ENCODE measurements around the gene NT5M. TPM values are rescaled to one million over a fixed set of nuclear protein-coding genes. Genes with fewer than 3 reads are reported as not detected.

The NT5M gene
- total RNA-seq, 1 donor from 2014 or later, result 8.2 TPM

- DNase-seq, result no peak
- H3K27me3 Mint-ChIP-seq (ENCODE audit: unreplicated experiment), result no peaks in the 10 kb centered on the region
- H3K9me3 Mint-ChIP-seq (ENCODE audit: unreplicated experiment), result peaks cover 2% of the 10 kb centered on the region
- no peak overlapping the region for H3K27ac Mint-ChIP-seq (ENCODE audit: unreplicated experiment)
- H3K4me1 Mint-ChIP-seq (ENCODE audit: low read depth, unreplicated experiment), result peaks cover 7% of the 10 kb centered on the region
- TF ChIP-seq CTCF (IDR thresholded peaks at IDR 0.05; ENCODE audit: partially characterized antibody, unreplicated experiment), result no peak
- no peaks in the 10 kb centered on the region for H3K36me3 Mint-ChIP-seq (ENCODE audit: unreplicated experiment)
- H3K4me3 Mint-ChIP-seq (ENCODE audit: unreplicated experiment), result peak overlapping the region; percentile 87
Observed at GRCh38 chr17:17303847-17304490, 796 bp downstream of the NT5M start.

- Mint-ChIP-seq H3K36me3 (ENCODE audit: unreplicated experiment) (no peaks in the 10 kb centered on the region), H3K9me3 (ENCODE audit: unreplicated experiment) (peaks cover 2% of the 10 kb centered on the region), H3K4me1 (ENCODE audit: low read depth, unreplicated experiment) (peaks cover 7% of the 10 kb centered on the region), H3K27ac (ENCODE audit: unreplicated experiment) (no peak overlapping the region), H3K4me3 (ENCODE audit: unreplicated experiment) (peak overlapping the region; percentile 87), H3K27me3 (ENCODE audit: unreplicated experiment) (no peaks in the 10 kb centered on the region)
- TF ChIP-seq CTCF (IDR thresholded peaks at IDR 0.05; ENCODE audit: partially characterized antibody, unreplicated experiment), result no peak
- DNase-seq, result no peak
Observed at GRCh38 chr17:17304521-17304985, 1.4 kb downstream of the NT5M start.

- Mint-ChIP-seq H3K36me3 (ENCODE audit: unreplicated experiment) (no peaks in the 10 kb centered on the region), H3K27me3 (ENCODE audit: unreplicated experiment) (no peaks in the 10 kb centered on the region), H3K4me1 (ENCODE audit: low read depth, unreplicated experiment) (peaks cover 7% of the 10 kb centered on the region), H3K27ac (ENCODE audit: unreplicated experiment) (no peak overlapping the region), H3K9me3 (ENCODE audit: unreplicated experiment) (no peaks in the 10 kb centered on the region), H3K4me3 (ENCODE audit: unreplicated experiment) (peak overlapping the region; percentile 36)
- no peak for TF ChIP-seq CTCF (IDR thresholded peaks at IDR 0.05; ENCODE audit: partially characterized antibody, unreplicated experiment)
- DNase-seq, result no peak
Observed at GRCh38 chr17:17305281-17305801, 2.2 kb downstream of the NT5M start.

- no peak for TF ChIP-seq CTCF (IDR thresholded peaks at IDR 0.05; ENCODE audit: partially characterized antibody, unreplicated experiment)
- no peak for DNase-seq
- Mint-ChIP-seq H3K27ac (ENCODE audit: unreplicated experiment) (no peak overlapping the region), H3K4me1 (ENCODE audit: low read depth, unreplicated experiment) (peaks cover 3% of the 10 kb centered on the region), H3K36me3 (ENCODE audit: unreplicated experiment) (no peaks in the 10 kb centered on the region), H3K27me3 (ENCODE audit: unreplicated experiment) (no peaks in the 10 kb centered on the region), H3K9me3 (ENCODE audit: unreplicated experiment) (peaks cover 2% of the 10 kb centered on the region), H3K4me3 (ENCODE audit: unreplicated experiment) (no peak overlapping the region)
Observed at GRCh38 chr17:17309356-17309755, 6.2 kb downstream of the NT5M start.

GRCh38 chr17:17313350-17313991 lies 10.3 kb downstream of the NT5M start:
- peaks cover 2% of the 10 kb centered on the region for H3K9me3 Mint-ChIP-seq (ENCODE audit: unreplicated experiment)
- H3K36me3 Mint-ChIP-seq (ENCODE audit: unreplicated experiment), result no peaks in the 10 kb centered on the region
- DNase-seq, result peak; percentile 43
- no peaks in the 10 kb centered on the region for H3K4me1 Mint-ChIP-seq (ENCODE audit: low read depth, unreplicated experiment)
- no peak overlapping the region for H3K27ac Mint-ChIP-seq (ENCODE audit: unreplicated experiment)
- H3K27me3 Mint-ChIP-seq (ENCODE audit: unreplicated experiment), result peaks cover 3% of the 10 kb centered on the region
- H3K4me3 Mint-ChIP-seq (ENCODE audit: unreplicated experiment), result no peak overlapping the region
- TF ChIP-seq CTCF (IDR thresholded peaks at IDR 0.05; ENCODE audit: partially characterized antibody, unreplicated experiment), result no peak
